Tibial nerve (tissue), 4 donors: ENCODE results near the gene ZNF792.

Experiments used
- CTCF ChIP-seq, 5 experiments: fragments of 200-600 bp in 3 of 5; fragments of 450-650 bp in 2 of 5; sonication (generic) in 3 of 5; IDR thresholded peaks; one replicate each; pipeline ENCODE4 v1.5.1; 2016 to 2019; ENCODE audit warnings: antibody characterized with exemption in 5 of 5, mild to moderate bottlenecking in 3 of 5, moderate library complexity in 2 of 5
- EP300 ChIP-seq, 2 donors: sonication (generic); formaldehyde crosslinking; IDR thresholded peaks; one replicate each; pipeline ENCODE4 v1.6.1; 2017; ENCODE audit warnings: antibody characterized with exemption in 2 of 2, mild to moderate bottlenecking in 1 of 2
- POLR2A ChIP-seq, 2 donors: fragments of 450-650 bp; IDR thresholded peaks; one replicate each; pipeline ENCODE4 v1.6.1; 2017; ENCODE audit warnings: antibody characterized with exemption in 2 of 2, mild to moderate bottlenecking in 2 of 2, moderate library complexity in 2 of 2

DNA sequence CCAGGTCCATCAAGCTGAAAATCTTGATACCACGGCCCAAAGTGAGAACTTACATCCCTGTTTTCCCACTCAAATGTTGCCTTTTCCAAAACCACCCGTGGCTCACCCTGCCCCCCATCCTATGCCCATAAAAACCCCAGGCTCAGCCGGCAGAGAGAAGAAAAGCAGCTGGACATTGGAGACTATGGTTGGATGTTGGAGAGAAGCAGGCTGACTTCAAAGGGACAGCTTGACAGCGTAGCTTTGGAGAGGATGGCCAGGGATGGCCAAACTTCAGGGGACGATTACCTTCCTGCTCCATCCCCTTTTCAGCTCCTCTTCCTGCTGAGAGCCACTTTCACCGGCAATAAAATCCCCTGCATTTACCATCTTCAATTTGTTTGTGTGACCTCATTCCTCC is 3.5 kb upstream of the ZNF792 start:
- TF ChIP-seq CTCF (IDR thresholded peaks at IDR 0.05): no peak
- no peak for TF ChIP-seq POLR2A (IDR thresholded peaks at IDR 0.05)
- TF ChIP-seq EP300 (IDR thresholded peaks at IDR 0.05): no peak
